Colon (tissue), 2 donors: ENCODE results near the gene ELAPOR1.

ENCODE experiments used
- FAIRE-seq: peaks from 2 replicates; lab custom pipeline; 2012; peaks lifted over from hg19 to GRCh38; lab: Jason Lieb, UNC
- donor health status: control.
- donor health status: control.

Gene ELAPOR1, protein sequence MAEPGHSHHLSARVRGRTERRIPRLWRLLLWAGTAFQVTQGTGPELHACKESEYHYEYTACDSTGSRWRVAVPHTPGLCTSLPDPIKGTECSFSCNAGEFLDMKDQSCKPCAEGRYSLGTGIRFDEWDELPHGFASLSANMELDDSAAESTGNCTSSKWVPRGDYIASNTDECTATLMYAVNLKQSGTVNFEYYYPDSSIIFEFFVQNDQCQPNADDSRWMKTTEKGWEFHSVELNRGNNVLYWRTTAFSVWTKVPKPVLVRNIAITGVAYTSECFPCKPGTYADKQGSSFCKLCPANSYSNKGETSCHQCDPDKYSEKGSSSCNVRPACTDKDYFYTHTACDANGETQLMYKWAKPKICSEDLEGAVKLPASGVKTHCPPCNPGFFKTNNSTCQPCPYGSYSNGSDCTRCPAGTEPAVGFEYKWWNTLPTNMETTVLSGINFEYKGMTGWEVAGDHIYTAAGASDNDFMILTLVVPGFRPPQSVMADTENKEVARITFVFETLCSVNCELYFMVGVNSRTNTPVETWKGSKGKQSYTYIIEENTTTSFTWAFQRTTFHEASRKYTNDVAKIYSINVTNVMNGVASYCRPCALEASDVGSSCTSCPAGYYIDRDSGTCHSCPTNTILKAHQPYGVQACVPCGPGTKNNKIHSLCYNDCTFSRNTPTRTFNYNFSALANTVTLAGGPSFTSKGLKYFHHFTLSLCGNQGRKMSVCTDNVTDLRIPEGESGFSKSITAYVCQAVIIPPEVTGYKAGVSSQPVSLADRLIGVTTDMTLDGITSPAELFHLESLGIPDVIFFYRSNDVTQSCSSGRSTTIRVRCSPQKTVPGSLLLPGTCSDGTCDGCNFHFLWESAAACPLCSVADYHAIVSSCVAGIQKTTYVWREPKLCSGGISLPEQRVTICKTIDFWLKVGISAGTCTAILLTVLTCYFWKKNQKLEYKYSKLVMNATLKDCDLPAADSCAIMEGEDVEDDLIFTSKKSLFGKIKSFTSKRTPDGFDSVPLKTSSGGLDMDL

DNA sequence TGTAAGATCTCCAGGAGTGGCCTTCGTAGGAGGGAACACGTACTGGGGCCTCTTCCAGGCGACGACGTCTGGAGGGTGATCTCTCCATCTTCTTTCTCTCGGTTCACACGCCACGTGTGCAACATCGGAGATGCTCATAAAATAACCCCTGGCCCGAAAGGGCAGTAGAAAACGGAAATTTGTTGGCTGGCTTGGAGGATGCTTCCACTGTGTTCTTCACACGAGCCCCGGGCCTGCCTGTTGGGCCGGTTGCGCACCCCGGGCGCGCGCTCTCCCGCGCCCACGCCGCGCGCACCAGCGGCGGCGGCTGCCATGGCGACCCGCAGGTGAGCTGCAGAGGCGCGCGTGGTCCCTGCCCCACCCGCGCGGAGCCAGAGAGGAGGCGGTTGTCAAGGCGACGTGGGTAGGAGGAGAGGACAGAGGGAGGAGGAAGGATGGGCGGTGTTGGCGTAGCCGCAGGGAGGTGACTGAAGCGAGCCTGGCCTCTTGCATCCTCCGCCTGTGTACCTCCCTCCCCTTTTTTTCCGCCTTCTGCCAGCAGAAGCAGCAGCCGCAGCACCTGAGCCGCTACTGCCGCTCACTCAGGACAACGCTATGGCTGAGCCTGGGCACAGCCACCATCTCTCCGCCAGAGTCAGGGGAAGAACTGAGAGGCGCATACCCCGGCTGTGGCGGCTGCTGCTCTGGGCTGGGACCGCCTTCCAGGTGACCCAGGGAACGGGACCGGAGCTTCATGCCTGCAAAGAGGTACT lies at the start of gene ELAPOR1:
TSS of gene ELAPOR1 (plus strand) at position 526 of the 752 bp plus-strand sequence. CDS start at position 595, 69 bp downstream.
- no peak for FAIRE-seq

DNA sequence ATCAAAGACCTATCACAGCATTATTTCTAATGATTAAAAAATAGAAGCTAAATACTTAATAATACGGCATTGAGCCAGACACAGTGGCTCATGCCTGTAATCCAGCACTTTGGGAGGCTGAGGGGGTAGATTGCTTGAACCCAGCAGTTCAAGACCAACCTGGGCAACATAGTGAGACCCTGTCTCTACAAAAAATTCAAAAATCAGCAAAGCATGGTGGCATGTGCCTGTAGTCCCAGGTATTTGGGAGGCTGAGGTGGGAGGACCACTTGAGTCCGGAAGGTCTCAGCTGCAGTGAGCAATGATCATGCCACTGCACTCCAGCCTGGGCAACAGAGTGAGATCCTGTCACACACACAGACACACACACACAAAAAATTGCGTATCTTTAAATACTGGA lies 48.8 kb upstream of the ELAPOR1 start:
- no peak for FAIRE-seq

DNA sequence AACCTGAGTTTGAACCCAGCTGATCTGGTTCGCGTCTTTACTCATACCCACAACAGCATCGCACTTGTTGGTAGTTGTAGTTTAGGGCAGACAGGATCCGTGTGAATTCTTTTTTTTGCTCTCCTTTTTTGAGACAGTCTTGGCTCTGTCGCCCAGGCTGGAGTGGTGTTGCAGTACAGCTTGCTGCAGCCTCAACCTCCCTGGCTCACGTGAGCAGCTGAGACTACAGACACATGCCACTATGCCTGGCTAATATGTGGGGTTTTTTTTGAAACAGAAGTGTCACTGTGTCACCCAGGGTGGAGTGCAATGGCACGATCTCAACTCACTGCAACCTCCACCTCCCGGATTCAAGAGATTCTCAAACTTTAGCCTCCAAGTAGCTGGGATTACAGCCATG lies 46.0 kb upstream of the ELAPOR1 start:
- FAIRE-seq, result no peak

DNA sequence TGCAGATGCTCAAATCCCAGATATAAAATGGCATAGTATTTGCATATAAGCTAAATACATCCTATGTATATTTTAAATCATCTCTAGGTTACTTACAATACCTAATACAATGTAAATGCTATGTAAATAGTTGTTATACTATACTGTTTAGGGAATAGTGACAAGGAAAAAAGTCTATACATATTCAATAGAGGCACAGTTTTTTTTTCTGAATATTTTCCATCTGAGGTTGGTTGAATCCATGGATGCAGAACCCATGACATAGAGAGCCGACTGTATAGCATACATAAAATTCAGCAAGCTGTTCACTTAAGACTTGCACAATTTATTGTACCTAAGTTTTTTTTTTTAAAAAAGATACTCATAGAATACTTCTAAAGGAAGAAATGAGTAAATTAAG lies 44.6 kb upstream of the ELAPOR1 start:
- FAIRE-seq, result no peak

DNA sequence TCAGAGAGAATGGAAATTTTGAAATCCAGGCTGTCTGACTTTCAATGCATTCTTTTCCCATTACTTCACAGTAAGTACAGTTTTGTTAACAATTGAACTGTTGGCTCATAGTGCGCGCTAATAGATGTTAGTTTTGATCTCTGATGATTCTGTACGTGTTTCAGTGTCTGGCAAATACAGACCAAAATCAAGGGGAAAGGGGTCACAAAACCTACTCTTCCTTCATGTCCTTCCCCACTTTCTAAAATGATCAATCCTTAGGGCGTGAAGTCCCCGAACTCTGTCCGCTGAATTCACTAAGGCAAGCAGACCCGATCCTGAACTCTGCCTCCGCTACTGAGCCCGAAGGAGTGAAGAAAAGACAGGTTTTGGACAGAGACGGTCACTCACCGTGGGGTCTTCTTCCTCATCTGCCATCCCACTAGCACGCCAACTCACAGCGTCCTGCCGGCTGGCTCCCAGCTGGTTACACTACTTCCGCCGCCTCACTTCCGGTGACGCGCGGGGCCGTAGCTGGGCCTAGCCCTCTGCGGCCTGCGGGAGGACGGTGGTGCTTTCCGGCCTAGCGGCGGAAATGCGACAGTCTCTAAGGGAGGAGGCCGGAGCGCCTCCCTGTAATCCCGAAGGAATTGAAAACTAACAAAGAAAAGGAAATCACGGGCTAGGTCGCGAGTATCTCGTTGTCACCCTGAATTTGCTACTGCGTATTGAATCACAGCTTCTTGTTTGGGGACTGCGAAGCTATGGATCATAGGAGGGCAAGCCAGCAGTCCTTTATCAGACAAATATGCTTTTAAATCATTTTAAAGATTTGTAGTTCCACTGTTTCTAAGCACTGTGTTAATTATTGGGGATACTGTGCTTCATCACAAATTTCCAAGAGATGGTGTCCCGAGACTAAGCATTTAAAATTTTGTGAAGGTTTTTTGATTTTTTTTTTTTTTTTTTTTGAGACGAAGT lies 38.1 kb upstream of the ELAPOR1 start, which contains the start of gene TAF13:
TSS of gene TAF13 (minus strand) at position 473 of the 960 bp plus-strand sequence. CDS start at position 417, 56 bp downstream.
- FAIRE-seq, result no peak

DNA sequence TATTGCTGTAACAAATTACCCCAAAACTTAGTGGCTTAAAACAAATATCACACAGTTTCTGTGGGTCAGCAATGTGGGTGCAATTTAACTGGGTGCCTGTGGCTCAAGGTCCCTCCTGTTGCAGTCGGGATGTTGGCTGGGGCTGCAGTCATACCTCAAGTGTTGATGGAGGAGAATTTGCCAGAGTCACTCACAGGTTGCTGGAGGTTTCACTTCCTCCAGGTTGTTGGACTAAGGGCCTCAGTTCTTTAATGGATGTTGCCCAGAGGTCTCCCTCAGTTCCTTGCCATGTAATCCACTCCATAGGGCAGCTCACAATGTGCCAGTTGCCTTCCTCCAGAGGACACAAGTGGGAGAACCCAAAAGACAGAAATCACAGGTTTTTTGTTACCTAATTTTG lies 35.6 kb upstream of the ELAPOR1 start:
- no peak for FAIRE-seq

DNA sequence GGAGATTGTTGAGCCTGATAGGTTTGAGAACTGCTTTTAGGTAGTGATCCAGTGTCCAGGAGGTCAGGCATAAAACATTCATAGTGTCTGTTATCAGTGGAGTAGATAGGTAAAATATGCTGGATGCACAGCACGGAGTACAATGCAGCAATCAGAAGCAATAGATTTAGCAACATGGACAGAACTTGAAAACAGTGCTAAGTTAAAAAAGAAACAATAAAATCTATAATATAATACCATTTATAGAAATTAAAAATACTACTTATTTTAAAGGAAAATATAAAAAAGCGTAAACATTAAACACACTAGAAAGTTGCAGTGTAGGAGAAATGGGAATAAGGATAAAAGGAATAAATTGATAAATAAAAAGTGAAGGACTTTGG lies 34.7 kb upstream of the ELAPOR1 start:
- no peak for FAIRE-seq

DNA sequence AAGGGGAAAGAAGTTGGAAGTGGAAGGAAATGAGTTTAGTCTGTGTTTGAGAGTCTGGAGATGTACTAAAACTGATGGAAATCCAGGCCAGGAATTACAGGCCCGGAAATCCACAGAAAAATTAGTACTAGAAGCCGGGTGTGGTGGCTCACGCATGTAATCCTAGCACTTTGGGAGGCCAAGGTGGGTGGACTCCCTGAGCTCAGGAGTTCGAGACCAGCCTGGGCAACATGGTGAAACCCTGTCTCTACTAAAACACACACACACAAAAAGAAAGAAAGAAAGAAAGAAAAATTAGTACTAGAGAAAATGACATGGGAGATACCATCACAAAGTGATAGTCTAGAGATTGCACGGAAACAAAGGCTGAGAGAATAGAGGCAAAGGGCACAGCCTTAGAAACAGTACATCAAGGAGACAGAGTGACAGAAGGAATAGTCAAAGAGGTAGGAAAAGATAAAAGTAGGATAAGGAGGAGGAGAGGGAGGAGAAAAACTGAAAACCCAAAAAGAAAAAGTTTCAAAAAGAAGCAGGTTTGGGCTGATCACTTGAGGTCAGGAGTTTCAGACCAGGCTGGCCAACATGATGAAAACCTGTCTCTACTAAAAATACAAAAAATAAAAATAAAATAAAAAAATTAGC lies 33.4 kb upstream of the ELAPOR1 start:
- FAIRE-seq, result no peak

DNA sequence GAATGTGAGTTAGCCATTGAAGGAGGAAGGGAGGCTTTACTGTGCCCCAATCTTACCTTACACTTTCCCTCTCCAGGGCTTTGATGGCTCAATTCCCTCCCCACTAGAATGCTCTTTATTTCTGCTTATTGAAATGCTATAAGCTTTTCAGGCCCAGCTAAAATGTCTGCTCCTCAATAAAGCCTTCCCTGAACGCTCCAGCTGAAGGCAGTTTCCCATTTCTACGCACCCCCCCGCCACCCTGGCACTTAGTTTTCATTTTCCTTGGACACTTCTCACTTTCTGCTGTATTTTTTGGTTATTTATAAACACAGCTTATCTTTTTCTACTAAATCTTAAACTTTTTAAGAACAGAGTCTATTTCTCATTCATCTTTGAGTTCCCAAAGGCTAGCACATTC lies 30.4 kb upstream of the ELAPOR1 start:
- no peak for FAIRE-seq

DNA sequence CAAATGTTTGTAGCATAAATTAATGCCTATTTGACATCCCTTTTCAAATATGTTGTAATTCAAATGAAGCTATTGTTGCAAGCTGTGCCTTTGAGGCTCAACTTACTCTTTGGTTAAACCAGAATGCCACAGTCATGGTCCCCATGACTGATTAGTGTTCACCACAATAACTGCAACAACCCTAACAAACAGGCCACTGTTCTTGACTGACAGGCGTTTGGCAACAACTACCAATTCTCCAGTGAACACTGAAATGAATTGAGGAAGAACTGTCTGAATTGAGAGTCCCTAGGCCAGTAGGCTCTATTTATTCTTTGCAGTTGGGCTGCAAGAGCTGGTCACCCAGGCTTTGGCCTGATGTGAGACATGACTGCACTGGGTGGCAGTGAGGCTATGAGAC lies 30.0 kb upstream of the ELAPOR1 start:
- no peak for FAIRE-seq

DNA sequence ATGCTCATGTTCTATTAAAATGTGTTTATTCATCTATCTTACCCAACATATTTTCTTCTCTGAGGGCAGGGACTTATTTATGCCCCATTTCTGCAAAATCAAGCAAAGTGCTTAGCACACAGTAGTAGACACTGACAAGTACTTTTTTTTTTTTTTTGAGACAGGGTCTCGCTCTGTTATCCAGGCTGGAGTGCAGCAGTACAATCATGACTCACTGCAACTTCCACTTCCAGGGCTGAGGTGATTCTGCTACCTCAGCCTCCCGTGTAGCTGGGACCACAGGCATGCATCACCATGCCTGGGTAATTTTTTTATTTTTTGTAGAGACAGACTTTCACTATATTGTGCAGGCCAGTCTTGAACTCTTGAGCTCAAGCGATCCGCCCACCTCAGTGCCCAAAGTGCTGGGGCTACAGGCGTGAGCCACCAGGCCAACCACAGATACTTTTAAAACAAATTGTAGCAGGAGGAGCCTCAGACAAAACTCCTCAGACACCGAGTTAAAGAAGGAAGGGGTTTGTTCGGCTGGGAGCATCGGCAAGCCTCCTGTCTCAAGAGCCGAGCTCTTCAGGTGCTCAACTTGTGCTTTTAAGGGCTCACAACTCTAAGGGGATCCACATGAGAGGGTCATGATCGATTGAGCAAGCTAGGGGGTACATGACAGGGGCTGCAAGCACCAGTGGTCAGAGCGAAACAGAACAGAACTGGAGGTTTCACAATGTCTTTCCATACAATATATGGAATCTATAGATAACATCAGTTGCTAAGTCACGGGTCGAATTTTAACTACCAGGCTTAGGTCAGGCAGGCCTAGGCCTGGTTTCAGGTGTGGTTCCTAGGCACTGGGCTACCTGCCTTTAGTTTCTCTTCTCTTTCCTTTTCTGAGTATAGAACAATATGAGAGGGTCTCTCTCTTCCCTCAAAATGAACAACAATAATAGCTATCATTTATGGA lies 29.1 kb upstream of the ELAPOR1 start:
- no peak for FAIRE-seq

DNA sequence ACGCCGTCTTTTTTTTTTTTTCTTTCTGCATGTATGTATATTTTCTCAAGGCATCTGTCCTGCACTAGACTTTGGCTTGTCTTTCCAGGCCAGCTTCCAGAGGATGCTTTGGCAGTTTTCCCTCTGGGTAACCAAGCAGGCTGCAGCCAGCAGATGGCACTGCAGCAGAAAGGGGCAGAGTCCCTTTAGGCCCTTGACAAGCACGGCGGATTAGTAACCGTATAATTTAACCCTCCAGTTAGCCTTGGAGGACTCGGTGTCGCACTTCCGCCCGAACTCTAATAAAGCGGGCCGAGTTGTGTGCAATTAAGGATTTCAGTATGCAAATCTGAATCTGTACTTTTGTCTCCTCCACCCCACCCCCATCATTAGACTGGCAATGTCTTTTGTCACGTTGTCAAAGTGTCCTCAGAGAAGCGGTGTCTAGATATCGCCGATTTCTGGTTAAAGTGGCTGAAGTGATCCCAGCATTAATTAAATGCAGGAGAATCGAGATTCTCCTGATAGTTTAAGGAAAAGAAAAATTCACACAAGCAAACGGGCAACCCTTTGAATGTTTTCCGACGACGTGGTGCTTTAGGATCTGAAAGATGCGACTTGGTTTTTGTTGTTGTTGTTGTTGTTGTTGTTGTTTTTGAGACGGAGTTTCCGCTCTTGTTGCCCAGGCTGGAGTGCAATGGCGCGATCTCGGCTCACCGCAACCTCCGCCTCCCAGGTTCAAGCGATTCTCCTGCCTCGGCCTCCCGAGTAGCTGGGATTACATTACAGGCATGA lies 24.5 kb upstream of the ELAPOR1 start:
- no peak for FAIRE-seq

DNA sequence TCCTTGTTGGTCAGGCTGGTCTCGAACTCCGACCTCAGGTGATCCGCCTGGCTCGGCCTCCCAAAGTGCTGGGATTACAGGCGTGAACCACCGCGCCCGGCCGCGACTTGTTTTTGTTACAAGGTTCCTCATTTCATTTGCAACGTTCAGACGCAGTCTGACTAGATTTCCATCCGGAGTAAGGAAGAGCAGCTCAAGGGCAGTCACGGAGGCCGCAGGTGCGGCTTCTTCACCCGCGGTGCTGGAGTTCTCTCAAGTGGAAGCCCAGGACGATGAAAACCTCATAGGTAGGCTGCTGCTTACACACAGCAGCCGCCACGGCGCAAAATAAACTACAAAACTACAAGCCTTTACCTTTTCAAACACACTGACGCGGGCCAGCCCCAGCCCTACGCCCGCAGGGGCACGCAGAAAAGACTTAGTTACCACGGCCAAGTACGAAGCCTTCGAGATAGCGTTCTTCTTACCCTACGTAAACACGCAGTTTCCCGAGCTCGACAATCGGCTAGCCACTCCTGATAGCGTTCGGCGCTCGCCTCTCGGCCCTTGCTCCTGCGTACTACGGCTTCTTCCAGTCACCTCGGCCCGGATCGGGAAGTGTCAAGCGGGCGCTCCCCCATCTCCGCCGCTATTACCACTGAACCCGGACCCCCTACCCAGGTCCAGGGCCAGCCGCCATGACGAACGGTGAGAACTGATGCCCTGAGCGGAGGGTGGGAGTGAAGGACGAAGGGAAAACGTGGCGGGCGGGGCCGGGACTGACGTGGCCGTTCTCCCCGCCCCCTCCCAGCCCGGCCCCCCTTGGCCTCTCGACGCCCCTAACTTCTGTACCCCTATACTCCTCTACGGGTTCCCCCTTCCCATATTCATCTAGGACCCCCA lies 23.5 kb upstream of the ELAPOR1 start, which contains the start of gene TMEM167B:
TSS of gene TMEM167B (plus strand) at position 569 of the 882 bp plus-strand sequence. CDS start at position 678, 109 bp downstream.
- no peak for FAIRE-seq

DNA sequence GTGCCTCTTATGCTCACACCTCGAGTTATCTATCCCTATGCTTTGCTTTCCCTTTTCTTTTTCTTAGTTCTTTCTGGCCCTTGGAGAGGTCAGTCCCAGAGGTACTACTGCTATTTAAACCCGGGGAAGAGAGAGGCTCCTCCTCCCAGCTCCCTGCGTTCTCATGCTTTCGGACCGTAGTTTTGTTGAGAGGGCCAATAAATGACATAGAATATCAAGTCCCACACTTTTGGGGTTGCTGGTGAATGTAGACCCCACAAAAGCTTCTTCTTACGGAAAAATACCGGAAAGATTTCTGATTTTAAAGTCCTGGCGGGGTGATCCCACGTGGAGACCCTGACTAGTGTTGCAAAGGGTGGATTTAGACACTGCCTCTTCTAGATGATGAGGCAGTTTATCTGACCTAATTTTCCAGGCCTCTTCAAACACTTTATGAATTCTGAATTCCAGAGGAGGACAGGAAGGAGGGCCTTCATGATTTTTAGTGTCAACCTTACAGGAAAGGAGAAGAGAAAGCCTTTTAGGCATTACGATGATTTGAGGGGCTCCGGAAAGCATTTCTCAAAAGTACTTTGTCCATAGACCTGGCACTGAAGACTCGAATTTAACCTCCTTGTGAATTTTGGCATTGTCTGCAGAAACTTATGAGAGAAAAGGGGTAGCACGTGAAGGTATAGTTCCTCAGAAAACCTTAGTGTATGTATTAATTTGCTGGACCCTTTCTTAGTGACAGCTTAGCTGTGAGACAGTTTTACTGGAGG lies 22.7 kb upstream of the ELAPOR1 start:
- FAIRE-seq, result no peak

DNA sequence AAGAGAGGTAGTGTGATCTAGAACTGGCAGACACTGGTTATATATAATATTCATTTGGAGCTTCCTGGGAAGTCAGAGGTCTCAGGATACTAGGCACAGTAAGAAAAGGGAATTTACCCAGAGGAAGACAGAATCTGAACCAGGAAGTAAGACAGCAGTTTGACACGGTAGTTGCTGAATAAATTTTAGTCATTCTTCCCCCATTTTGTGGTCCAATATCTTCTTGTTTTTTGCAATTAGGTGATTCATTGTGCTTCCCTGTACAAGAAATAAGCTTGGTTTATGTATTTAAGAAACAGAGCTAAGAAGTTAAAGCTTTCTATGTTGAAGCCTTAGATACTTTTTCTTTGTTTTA lies 22.1 kb upstream of the ELAPOR1 start:
- FAIRE-seq, result no peak

DNA sequence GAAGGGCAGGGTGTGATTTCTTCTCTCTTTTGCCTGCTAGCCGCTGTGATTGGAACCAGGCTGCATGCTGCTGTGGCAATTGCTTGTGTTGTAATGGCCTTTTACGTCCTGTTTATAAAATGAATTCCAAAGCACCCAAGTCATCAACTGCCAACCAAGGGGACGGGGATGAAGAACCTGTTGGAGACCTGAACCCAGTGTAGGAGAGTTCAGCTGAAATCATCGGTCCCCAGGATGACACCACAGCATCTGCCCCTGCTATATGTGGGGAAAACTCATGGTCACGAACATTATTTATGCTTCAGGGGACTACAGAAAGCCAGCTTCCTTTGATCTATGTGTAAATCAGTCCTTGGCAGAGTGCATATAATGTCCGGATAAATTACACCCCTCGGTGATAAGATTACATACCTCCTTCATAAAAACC lies 19.5 kb upstream of the ELAPOR1 start:
- no peak for FAIRE-seq

DNA sequence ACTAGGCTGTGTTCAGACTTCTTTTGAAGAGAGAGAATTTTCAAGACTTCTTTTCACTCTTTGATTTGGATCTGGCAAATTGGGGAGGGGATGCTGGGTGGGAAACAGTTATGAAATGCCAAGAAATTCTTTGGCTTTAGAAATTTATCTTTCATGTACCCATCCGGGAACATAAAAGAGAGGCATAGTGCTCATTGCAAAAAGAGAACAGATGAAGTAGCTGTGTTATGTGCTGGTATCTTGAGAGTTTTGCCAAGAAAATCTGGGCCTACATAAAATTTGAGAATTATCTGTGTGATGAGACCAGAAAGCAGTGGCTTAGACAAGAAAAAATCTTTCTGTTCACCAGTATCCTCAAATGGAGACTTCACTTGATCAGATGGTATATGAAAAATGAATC lies 19.0 kb upstream of the ELAPOR1 start:
- no peak for FAIRE-seq
